HL-60 (cell line): ENCODE data around the gene GNB4.

Experiments
- CTCF ChIP-seq: IDR thresholded peaks from one replicate; pipeline ENCODE4 v1.5.1; 2011; ENCODE audit warnings: low read length, control low read depth, inconsistent platforms; ENCODE audit not compliant: insufficient read depth
- POLR2AphosphoS5 ChIP-seq: IDR thresholded peaks from 2 replicates; pipeline ENCODE4 v1.6.1; 2012; ENCODE audit warnings: low read depth
- REST ChIP-seq: IDR thresholded peaks from 2 replicates; pipeline ENCODE4 v1.6.1; 2012; ENCODE audit warnings: low read depth; ENCODE audit not compliant: insufficient replicate concordance

GRCh38 chr3:179463319-179463718 is 12.0 kb upstream of the GNB4 start:
- TF ChIP-seq REST (no peak), CTCF (no peak), POLR2AphosphoS5 (no peak)
